B cell (primary cell): ENCODE results near the gene MYEF2. TPM values are rescaled to one million over a fixed set of nuclear protein-coding genes. Genes with fewer than 3 reads are reported as not detected.

ENCODE experiments used
- ATAC-seq: fragments of 200-7000 bp; cut with Tn5 transposase; one replicate; pipeline ENCODE4 v1.10.0; 2021; ENCODE audit warnings: low read depth, mild to moderate bottlenecking, moderate number of reproducible peaks, moderate library complexity
- CTCF ChIA-PET: fragments of 350-600 bp; sonication (Branson Sonifier 250); formaldehyde crosslinking; loops from one replicate; lab custom pipeline; 2021; ENCODE audit warnings: antibody characterized with exemption, inconsistent platforms; lab: Charles Lee
- POLR2A ChIA-PET: fragments of 350-600 bp; sonication (Branson Sonifier 250); formaldehyde crosslinking; loops from one replicate; lab custom pipeline; 2021; ENCODE audit warnings: antibody characterized with exemption; lab: Charles Lee
- DNase-seq: peaks from one replicate; pipeline ENCODE4 v3.0.0; 2013
- H2AFZ ChIP-seq: 2 replicates; pipeline ENCODE4 v1.6.1; 2012; ENCODE audit warnings: mild to moderate bottlenecking, low read depth, low read length; ENCODE audit not compliant: insufficient read depth, poor library complexity, severe bottlenecking
- H3K27ac ChIP-seq, 2 donors: 1 replicate in 1 of 2; 2 replicates in 1 of 2; pipeline ENCODE4 v1.5.1; 2012 to 2013; ENCODE audit warnings: low read length in 2 of 2, mild to moderate bottlenecking in 2 of 2, moderate library complexity in 1 of 2
- H3K27me3 ChIP-seq, 4 experiments: fragments of 200-600 bp in 1 of 4; sonication (generic) in 1 of 4; replicated peaks in 1 of 4; 1 replicate in 2 of 4; 2 replicates in 2 of 4; pipeline versions ENCODE4 v1.6.1 to v1.7.0; 2013 to 2016; ENCODE audit warnings: low read length in 3 of 4, mild to moderate bottlenecking in 2 of 4, mixed read lengths in 1 of 4, moderate library complexity in 1 of 4; ENCODE audit not compliant: insufficient read depth in 4 of 4, control insufficient read depth in 3 of 4; ENCODE audit errors: control extremely low read depth in 1 of 4
- H3K36me3 ChIP-seq, 2 experiments: replicated peaks in 1 of 2; 1 replicate in 1 of 2; 2 replicates in 1 of 2; pipeline versions ENCODE4 v1.6.1 to v1.7.1; 2013; ENCODE audit warnings: low read length in 1 of 2; ENCODE audit not compliant: insufficient read depth in 2 of 2, control insufficient read depth in 1 of 2; ENCODE audit errors: control extremely low read depth in 1 of 2, extremely low read depth in 1 of 2
- H3K4me1 ChIP-seq, 2 donors: fragments of 200-600 bp in 1 of 2; sonication (generic) in 1 of 2; 1 replicate in 1 of 2; 2 replicates in 1 of 2; pipeline versions ENCODE4 v1.5.1 to v1.6.1; 2013 to 2017; ENCODE audit warnings: low read length in 2 of 2; ENCODE audit not compliant: control insufficient read depth in 2 of 2, insufficient read depth in 2 of 2
- H3K4me2 ChIP-seq: replicated peaks from 2 replicates; pipeline ENCODE3; 2012; ENCODE audit warnings: mild to moderate bottlenecking, low read depth, low read length; ENCODE audit not compliant: poor library complexity, severe bottlenecking
- H3K4me3 ChIP-seq, 5 experiments: fragments of 200-600 bp in 1 of 5; sonication (generic) in 1 of 5; 1 replicate in 3 of 5; 2 replicates in 2 of 5; pipeline versions ENCODE4 v1.5.1 to v1.7.0; 2011 to 2016; ENCODE audit warnings: low read length in 4 of 5, mild to moderate bottlenecking in 4 of 5, low read depth in 2 of 5, control low read depth in 1 of 5, moderate library complexity in 1 of 5; ENCODE audit not compliant: insufficient read depth in 1 of 5; ENCODE audit errors: control extremely low read depth in 1 of 5, extremely low read depth in 1 of 5
- H3K79me2 ChIP-seq: fragments of 200-600 bp; sonication (generic); one replicate; pipeline ENCODE4 v1.6.0; 2016; ENCODE audit warnings: low read length; ENCODE audit not compliant: control insufficient read depth, insufficient read depth
- H3K9ac ChIP-seq: fragments of 200-600 bp; sonication (generic); 2 replicates; pipeline ENCODE4 v1.6.1; 2017; ENCODE audit warnings: mild to moderate bottlenecking, low read length, moderate library complexity
- H3K9me3 ChIP-seq, 3 donors: one replicate each; pipeline versions ENCODE4 v1.6.1 to v1.7.1; 2013; ENCODE audit warnings: low read length in 2 of 3; ENCODE audit not compliant: control insufficient read depth in 2 of 3, insufficient read depth in 1 of 3; ENCODE audit errors: control extremely low read depth in 1 of 3
- H4K20me1 ChIP-seq: 2 replicates; pipeline ENCODE4 v1.6.0; 2012; ENCODE audit warnings: mild to moderate bottlenecking, low read length; ENCODE audit not compliant: insufficient read depth, control insufficient read depth, poor library complexity, severe bottlenecking
- H3K27ac Mint-ChIP-seq: one replicate; pipeline ENCODE4 v1.8.0; 2021; ENCODE audit warnings: mixed read lengths
- H3K27me3 Mint-ChIP-seq: one replicate; pipeline ENCODE4 v1.8.0; 2021; ENCODE audit warnings: mixed read lengths
- H3K4me1 Mint-ChIP-seq: one replicate; pipeline ENCODE4 v1.8.0; 2021; ENCODE audit warnings: mixed read lengths
- H3K4me3 Mint-ChIP-seq: one replicate; pipeline ENCODE4 v1.8.0; 2021; ENCODE audit warnings: mixed read lengths
- H3K9me3 Mint-ChIP-seq: one replicate; pipeline ENCODE4 v1.8.0; 2022; ENCODE audit warnings: mixed read lengths; ENCODE audit not compliant: insufficient read depth
- CTCF ChIP-seq: fragments of 200-600 bp; IDR thresholded peaks from one replicate; pipeline ENCODE4 v1.8.0; 2022; ENCODE audit warnings: antibody characterized with exemption, mild to moderate bottlenecking
- EZH2 ChIP-seq: IDR thresholded peaks from 2 replicates; pipeline ENCODE4 v1.6.1; 2012; ENCODE audit warnings: borderline replicate concordance, low read depth, mild to moderate bottlenecking, moderate library complexity, low read length; ENCODE audit not compliant: insufficient read depth, poor library complexity, severe bottlenecking
- WGBS: methylation state at CpG from one replicate; pipeline ENCODE4 v1.1.5; 2013; ENCODE audit warnings: missing lambda C conversion rate; ENCODE audit not compliant: insufficient coverage; 5-methylcytosine and 5-hydroxymethylcytosine counted together
- intact Hi-C: fragments of 100-400 bp; cut with micrococcal nuclease; formaldehyde crosslinking; loops from one replicate; pipeline ENCODE4 v1.10.0; 2022
- polyA plus RNA-seq: library from polyadenylated mRNA; depleted of rRNA; stranded (reverse); fragments of >200 nt; gene quantifications from 2 replicates; pipeline ENCODE4 v1.2.3, GENCODE V29; 2012
- total RNA-seq, 2 donors: library from RNA; stranded (reverse); fragments of 120-200 nt in 1 of 2; gene quantifications; 1 replicate in 1 of 2; 2 replicates in 1 of 2; pipeline versions ENCODE4 v1.2.3 to v1.2.4, GENCODE V29; 2013 to 2022

Gene MYEF2
- total and polyA plus RNA-seq, 2 donors (not counting 1 experiment from before 2014, with no cell fraction given) = 3.9 to 34.3 TPM

GRCh38 chr15:48096355-48096786, 81.7 kb downstream of the MYEF2 start:
- intact Hi-C loops = no loop called here
- no peaks in the 10 kb centered on the region for H3K36me3 ChIP-seq
- no peaks in the 10 kb centered on the region for H4K20me1 ChIP-seq
- DNase-seq = no peak
- no peaks in the 10 kb centered on the region for H3K27me3 Mint-ChIP-seq
- H3K27ac Mint-ChIP-seq = no peak overlapping the region
- no peak for ATAC-seq
- H3K9ac ChIP-seq = no peak overlapping the region
- ChIA-PET CTCF (no interaction called here), POLR2A (no interaction called here)
- H3K9me3 Mint-ChIP-seq = no peaks in the 10 kb centered on the region
- no peaks in the 10 kb centered on the region for H3K4me1 Mint-ChIP-seq
- H3K4me3 ChIP-seq = no peak overlapping the region
- peaks cover 0 to 3% (median 0%) of the 10 kb centered on the region in 4 experiments for H3K27me3 ChIP-seq
- H3K9me3 ChIP-seq = no peaks in the 10 kb centered on the region
- 77% methylated on average over 2 of the region's 4 CpGs for WGBS
- no peaks in the 10 kb centered on the region for H3K79me2 ChIP-seq
- no peak overlapping the region for H3K27ac ChIP-seq
- no peak overlapping the region for H3K4me2 ChIP-seq
- no peak for TF ChIP-seq EZH2
- TF ChIP-seq CTCF = no peak
- no peaks in the 10 kb centered on the region for H3K4me1 ChIP-seq
- no peak overlapping the region for H2AFZ ChIP-seq
- no peak overlapping the region for H3K4me3 Mint-ChIP-seq

GRCh38 chr15:48091522-48091921, 86.6 kb downstream of the MYEF2 start:
- TF ChIP-seq EZH2 = no peak
- no peak for TF ChIP-seq CTCF
- intact Hi-C loops = no loop called here
- Mint-ChIP-seq H3K4me1 (no peaks in the 10 kb centered on the region), H3K27me3 (peaks cover 7% of the 10 kb centered on the region), H3K27ac (no peak overlapping the region), H3K9me3 (no peaks in the 10 kb centered on the region), H3K4me3 (no peak overlapping the region)
- ChIA-PET POLR2A (no interaction called here), CTCF (no interaction called here)
- no peaks in the 10 kb centered on the region for H3K4me1 ChIP-seq
- no peak overlapping the region for H3K4me2 ChIP-seq
- no peaks in the 10 kb centered on the region for H4K20me1 ChIP-seq
- no peak overlapping the region for H3K27ac ChIP-seq
- no peak for ATAC-seq
- H3K27me3 ChIP-seq = no peaks in the 10 kb centered on the region
- H3K36me3 ChIP-seq = no peaks in the 10 kb centered on the region
- H3K4me3 ChIP-seq = no peak overlapping the region
- no peak for DNase-seq
- no peak overlapping the region for H2AFZ ChIP-seq
- no peak overlapping the region for H3K9ac ChIP-seq
- H3K79me2 ChIP-seq = no peaks in the 10 kb centered on the region
- WGBS = 80% methylated on average over 2 of the region's 4 CpGs
- no peaks in the 10 kb centered on the region for H3K9me3 ChIP-seq
